Brain microvascular endothelial cell (primary cell): Measurements from ENCODE around the gene PDE1C.

ENCODE experiments used
- DNase-seq: peaks from one replicate; pipeline ENCODE4 v3.0.0-alpha.2; 2020
- H3K27ac ChIP-seq: fragments of 250-450 bp; sonication (Bioruptor Pico); 2 replicates; pipeline ENCODE4 v1.5.1; 2020; ENCODE audit warnings: mild to moderate bottlenecking, moderate library complexity
- H3K27me3 ChIP-seq: fragments of 250-450 bp; sonication (Bioruptor Pico); replicated peaks from 2 replicates; pipeline ENCODE4 v1.5.1; 2020; ENCODE audit warnings: mild to moderate bottlenecking
- H3K36me3 ChIP-seq: fragments of 250-450 bp; sonication (Bioruptor Pico); replicated peaks from 2 replicates; pipeline ENCODE4 v1.5.1; 2020; ENCODE audit warnings: mild to moderate bottlenecking
- H3K4me3 ChIP-seq: 2 replicates; pipeline ENCODE4 v1.5.1; 2011; ENCODE audit warnings: low read depth, mild to moderate bottlenecking, control low read depth, low read length, moderate library complexity
- in situ Hi-C: cut with HindIII; loops from 2 replicates; pipeline ENCODE4 v1.10.0; 2017; ENCODE audit warnings: low sequenced_read_pairs, low pct_ligation_motif_present
- TF ChIP-seq, protein P1 (sequence below): IDR thresholded peaks from 2 replicates; pipeline ENCODE4 v1.5.1; 2011; ENCODE audit warnings: low read depth, mild to moderate bottlenecking, moderate library complexity, low read length, control low read depth, inconsistent platforms; ENCODE audit errors: missing control alignments

The PDE1C gene

DNA sequence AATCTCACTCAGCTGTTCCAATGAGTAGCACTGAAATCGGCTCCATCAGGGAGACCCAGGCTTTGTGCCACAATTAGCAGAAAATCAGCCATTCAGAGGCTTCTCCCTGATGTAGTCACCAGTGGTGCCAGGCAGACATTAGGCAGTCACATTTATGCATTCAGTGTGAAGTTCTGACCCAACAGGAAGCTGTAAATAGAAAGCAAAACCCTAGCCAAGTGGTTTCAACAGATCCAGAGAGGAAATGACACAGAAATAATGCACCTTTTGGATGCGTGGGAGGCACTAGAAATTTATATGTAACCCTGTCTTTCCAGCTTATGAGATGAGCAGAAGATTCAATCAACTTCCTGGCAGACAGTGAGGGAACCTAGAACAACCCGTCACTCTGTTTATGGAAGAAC is 186.4 kb downstream of the PDE1C start:
- TF ChIP-seq, protein P1, sequence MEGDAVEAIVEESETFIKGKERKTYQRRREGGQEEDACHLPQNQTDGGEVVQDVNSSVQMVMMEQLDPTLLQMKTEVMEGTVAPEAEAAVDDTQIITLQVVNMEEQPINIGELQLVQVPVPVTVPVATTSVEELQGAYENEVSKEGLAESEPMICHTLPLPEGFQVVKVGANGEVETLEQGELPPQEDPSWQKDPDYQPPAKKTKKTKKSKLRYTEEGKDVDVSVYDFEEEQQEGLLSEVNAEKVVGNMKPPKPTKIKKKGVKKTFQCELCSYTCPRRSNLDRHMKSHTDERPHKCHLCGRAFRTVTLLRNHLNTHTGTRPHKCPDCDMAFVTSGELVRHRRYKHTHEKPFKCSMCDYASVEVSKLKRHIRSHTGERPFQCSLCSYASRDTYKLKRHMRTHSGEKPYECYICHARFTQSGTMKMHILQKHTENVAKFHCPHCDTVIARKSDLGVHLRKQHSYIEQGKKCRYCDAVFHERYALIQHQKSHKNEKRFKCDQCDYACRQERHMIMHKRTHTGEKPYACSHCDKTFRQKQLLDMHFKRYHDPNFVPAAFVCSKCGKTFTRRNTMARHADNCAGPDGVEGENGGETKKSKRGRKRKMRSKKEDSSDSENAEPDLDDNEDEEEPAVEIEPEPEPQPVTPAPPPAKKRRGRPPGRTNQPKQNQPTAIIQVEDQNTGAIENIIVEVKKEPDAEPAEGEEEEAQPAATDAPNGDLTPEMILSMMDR, result no peak
- no peaks in the 10 kb centered on the region for H3K36me3 ChIP-seq
- peak; percentile 14 for DNase-seq
- H3K27ac ChIP-seq, result no peak overlapping the region
- in situ Hi-C loops, result no loop called here
- no peaks in the 10 kb centered on the region for H3K27me3 ChIP-seq
- H3K4me3 ChIP-seq, result no peak overlapping the region

DNA sequence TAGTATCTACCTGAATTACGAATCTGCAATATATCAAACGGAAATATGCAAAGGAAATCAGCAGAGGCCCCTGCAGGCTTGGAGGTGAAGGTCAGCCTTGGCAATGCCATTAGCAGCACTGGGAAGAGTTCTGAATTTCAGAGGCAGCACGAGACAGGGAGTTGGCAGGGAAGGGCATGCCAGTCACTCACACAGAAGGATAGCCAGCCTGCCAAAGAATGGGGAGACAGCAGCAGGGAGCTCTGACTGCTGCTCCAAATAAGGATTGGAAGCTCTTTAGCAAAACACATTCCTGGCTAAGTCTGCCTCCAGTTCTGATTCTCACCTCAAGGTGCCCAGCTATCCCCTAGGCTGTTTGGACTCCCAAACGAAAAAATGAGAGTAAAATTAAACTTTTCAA is 188.0 kb downstream of the PDE1C start:
- no peaks in the 10 kb centered on the region for H3K36me3 ChIP-seq
- in situ Hi-C loops, result no loop called here
- H3K27ac ChIP-seq, result no peak overlapping the region
- DNase-seq, result no peak
- H3K4me3 ChIP-seq, result no peak overlapping the region
- TF ChIP-seq, protein P1, result no peak
- H3K27me3 ChIP-seq, result no peaks in the 10 kb centered on the region

DNA sequence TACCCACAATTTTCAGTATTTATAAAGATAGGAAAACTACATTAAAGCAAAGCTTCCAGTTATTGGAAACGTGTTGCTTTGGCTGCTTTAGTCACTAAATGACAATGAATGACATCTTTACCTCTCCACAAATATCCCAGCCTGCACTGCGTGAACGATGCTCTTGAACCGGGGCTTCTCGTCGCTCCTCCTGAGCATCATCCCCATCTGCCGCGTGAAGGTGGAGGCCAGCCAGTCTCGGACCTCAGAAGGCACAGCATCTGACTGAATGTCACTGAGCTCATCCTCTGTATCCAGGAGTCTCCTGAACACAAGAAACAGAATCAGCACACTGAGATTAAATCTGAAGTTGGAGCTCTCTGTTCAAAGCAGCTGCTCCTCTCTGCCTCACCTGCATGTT is 191.3 kb downstream of the PDE1C start:
- no peak for DNase-seq
- in situ Hi-C loops, result no loop called here
- Histone ChIP-seq H3K36me3 (no peaks in the 10 kb centered on the region), H3K27ac (no peak overlapping the region), H3K27me3 (no peaks in the 10 kb centered on the region), H3K4me3 (no peak overlapping the region)
- TF ChIP-seq, protein P1, result no peak

DNA sequence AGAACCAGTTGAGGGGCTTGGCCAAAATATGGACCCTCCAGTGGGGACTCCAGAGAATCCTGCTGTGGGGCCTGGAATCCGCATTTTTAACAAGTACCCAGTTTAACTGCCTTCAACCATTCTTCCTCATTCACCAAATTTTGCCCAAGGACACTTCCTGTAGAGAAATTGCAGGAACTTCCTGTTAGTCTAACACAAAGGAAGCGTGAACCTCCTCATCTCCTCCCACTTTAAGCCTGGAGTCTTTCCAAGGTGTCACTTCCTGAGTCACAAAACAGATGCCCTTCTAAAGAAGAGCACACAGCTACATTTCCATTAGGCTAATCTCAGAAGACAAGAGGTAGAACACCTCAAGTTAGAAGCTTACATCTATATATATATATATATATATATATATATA is 194.8 kb downstream of the PDE1C start:
- no peak for DNase-seq
- no peaks in the 10 kb centered on the region for H3K36me3 ChIP-seq
- in situ Hi-C loops, result no loop called here
- no peaks in the 10 kb centered on the region for H3K27me3 ChIP-seq
- TF ChIP-seq, protein P1, result no peak
- H3K27ac ChIP-seq, result no peak overlapping the region
- H3K4me3 ChIP-seq, result no peak overlapping the region

DNA sequence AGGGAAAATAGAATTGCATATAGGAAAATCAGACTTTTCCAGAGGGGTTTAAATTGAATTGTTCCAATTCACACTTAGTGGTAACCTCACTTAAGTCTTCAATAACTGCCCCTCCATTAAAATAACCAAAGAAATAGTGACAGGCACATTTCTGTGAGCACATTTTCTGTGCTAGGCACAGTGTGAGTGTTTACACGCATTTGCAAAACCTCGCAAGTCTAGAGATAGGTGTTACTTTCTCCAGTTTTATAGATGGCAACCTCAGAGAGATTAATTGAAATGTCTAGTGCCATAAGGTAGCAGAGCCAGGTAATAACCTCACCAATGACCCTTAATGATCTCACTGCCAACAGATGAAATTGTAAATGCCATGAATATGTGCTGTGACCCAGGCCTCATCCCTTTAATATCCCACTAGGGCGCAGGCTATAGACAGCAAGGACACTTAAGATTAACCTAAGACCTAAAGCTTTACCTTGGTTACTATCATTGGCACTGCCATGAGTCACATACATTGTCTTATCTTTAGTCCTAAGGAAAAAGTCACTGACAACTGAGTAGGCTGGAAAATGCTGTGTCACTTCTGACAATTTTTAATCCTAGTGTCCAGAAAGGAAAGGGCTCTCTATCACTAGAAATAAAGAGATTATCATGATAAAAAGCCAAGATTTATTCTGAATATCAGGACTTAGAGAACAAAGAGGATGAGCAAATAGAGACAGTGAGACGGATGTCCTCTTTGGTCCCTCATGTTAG is 195.4 kb downstream of the PDE1C start:
- H3K36me3 ChIP-seq, result no peaks in the 10 kb centered on the region
- DNase-seq, result no peak
- H3K27me3 ChIP-seq, result no peaks in the 10 kb centered on the region
- in situ Hi-C loops, result no loop called here
- TF ChIP-seq, protein P1, result no peak
- H3K27ac ChIP-seq, result no peak overlapping the region
- no peak overlapping the region for H3K4me3 ChIP-seq

DNA sequence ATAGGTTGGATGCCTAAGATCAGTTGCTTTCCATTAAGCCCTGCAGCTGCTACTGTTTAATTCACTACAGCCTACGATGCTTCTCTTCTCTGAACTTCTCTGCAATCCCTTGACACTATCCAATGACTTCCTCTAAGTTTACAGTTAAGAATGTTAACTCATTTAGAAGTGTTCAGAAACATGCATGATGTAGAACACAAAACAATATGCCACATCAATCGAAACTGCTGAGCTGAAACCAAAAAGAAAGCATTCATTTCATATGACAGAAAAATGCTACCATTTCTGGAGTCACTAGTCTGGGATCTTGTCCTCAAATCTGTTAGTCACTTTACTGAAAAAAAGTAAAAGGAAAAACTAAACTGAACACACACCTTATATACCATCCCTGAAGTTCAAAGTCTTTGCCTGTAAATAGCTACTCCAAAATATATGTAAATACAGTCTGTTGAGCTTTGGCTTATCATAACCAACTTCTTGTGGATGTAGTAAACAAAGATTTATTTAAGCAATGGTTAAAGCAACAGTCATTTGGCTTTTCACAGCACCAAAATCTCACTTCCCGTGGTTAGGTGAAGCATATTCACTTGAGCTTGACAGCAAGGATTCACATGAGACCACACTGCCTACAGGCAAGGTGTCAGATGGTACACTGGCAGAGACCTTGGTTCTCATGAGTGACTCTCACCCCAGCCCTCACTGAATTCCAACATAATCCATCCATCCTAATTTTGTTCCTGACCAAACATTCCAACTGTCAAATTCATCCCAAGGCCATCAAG is 196.2 kb downstream of the PDE1C start:
- in situ Hi-C loops, result no loop called here
- Histone ChIP-seq H3K27ac (no peak overlapping the region), H3K36me3 (no peaks in the 10 kb centered on the region), H3K4me3 (no peak overlapping the region), H3K27me3 (no peaks in the 10 kb centered on the region)
- no peak for DNase-seq
- TF ChIP-seq, protein P1, result no peak
